Heart left ventricle (tissue), 13 donors: ENCODE results near the gene SEMA6A.

Experiments used
- POLR2A ChIP-seq, 2 donors: fragments of 450-650 bp; IDR thresholded peaks; one replicate each; pipeline ENCODE4 v1.6.1; 2017; ENCODE audit warnings: antibody characterized with exemption in 2 of 2, mild to moderate bottlenecking in 2 of 2, moderate library complexity in 2 of 2
- TF ChIP-seq, protein P1 (sequence below), 12 donors: fragments of 200-600 bp; sonication (generic) in 4 of 12; IDR thresholded peaks; one replicate each; pipeline versions ENCODE4 v1.5.0 to v1.8.0; 2018 to 2022; ENCODE audit warnings: antibody characterized with exemption in 12 of 12, mild to moderate bottlenecking in 5 of 12
- donor health status: ischemic (EF 13 %, LVEDD 7.1; RV severe dilation, severe dysfunction).
- donor health status: DM: no; HTN: yes; CAD: no.
- donor health status: DM: no; HTN: no; CAD: no.
- donor health status: ischemic (EF 25% LVEDD 6.9; RV normal size, moderate dysfunction).
- donor health status: ischemic (EF 25% LVEDD 5.7; RV mildly dilated, moderate dysfunction).
- donor health status: ischemic (EF 35%, LVEDD 5.7; RV mildly dilated, moderate dysfunction).
- donor health status: nonischemic (EF 11% LVEDD 7.7; RV severe dilation, severe dysfunction).
- donor health status: DM: yes; HTN: yes; CAD: no.
- donor health status: PGD.
- donor health status: ischemic (EF 29% LVEDD 5.4; RV normal size, mild dysfunction).
- donor health status: nonischemic (EF 23%, LVEDD 6.1; RV moderate dilation, normal function).

DNA sequence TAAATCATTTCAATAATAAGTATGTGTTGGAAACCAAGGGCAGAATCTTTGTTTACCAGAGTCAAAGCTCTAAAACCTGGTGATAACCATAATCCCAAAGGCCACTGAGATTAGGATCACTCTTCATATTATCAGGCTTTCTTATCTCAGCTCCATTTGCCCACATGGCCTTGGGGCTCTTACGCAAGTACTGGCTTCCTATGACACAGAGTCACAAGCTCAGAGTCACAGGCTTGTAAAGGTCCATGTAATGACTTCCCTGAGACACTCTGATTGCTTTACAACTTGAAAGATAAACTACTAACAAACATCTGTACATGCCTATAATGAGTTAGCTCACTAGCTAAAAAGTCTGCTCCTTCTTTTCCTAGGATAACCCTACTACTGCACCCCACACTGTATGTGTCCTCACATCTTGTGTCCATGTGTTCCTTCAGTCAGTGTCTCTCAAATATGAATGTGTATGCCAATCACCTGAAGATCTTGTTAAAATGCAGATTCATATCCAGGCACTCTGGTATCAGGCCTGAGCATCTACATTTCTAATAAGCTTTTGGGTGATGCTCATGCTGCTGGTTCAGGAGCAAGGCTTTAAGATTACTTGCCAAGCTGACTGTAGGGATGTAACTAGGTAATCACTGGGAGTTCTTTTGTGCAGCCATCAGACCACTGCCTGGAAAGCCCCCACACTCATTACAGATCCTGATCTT, 28.4 kb downstream of the SEMA6A start:
- TF ChIP-seq, protein P1, sequence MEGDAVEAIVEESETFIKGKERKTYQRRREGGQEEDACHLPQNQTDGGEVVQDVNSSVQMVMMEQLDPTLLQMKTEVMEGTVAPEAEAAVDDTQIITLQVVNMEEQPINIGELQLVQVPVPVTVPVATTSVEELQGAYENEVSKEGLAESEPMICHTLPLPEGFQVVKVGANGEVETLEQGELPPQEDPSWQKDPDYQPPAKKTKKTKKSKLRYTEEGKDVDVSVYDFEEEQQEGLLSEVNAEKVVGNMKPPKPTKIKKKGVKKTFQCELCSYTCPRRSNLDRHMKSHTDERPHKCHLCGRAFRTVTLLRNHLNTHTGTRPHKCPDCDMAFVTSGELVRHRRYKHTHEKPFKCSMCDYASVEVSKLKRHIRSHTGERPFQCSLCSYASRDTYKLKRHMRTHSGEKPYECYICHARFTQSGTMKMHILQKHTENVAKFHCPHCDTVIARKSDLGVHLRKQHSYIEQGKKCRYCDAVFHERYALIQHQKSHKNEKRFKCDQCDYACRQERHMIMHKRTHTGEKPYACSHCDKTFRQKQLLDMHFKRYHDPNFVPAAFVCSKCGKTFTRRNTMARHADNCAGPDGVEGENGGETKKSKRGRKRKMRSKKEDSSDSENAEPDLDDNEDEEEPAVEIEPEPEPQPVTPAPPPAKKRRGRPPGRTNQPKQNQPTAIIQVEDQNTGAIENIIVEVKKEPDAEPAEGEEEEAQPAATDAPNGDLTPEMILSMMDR (IDR thresholded peaks at IDR 0.05), result no peak
- no peak for TF ChIP-seq POLR2A (IDR thresholded peaks at IDR 0.05)
